A673 (cell line): Measurements from ENCODE around the gene TEX22.

ENCODE experiments used
- EZH2 ChIP-seq: fragments of 200-600 bp; sonication (generic); IDR thresholded peaks from 2 replicates; pipeline ENCODE4 v1.6.1; 2017; ENCODE audit warnings: borderline replicate concordance, low read depth, mild to moderate bottlenecking, mixed read lengths, antibody characterized with exemption, low read length; ENCODE audit not compliant: poor library complexity, severe bottlenecking
- TF ChIP-seq, protein P1 (sequence below): fragments of 300-800, 200-600 bp; sonication (generic); conservative IDR thresholded peaks from 2 replicates; pipeline ENCODE4 v1.5.1; 2017; ENCODE audit warnings: low read depth, mild to moderate bottlenecking, antibody characterized with exemption, low read length, moderate library complexity, mixed read lengths

DNA sequence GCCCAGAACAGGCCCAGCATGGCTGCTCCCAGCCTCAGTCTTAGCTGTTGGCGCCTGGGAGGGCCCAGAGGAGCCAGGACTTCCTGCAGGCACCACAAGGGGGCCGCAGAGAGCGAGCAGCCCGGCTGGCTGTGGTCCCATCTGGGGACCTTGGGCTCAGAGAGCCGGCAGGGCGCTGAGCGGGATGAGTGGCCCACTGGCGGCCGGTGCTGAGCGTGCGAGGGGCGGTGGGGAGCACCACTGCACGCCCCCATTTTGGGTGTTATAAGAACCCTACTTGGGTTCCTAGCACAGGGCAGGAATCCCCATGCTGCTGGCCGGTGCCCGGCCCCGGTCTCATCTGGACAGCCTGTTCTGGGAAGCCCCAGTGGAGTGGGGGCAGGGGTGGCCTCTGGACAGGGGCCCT is 50.4 kb downstream of the TEX22 start:
- TF ChIP-seq EZH2, result no peak
- TF ChIP-seq, protein P1, sequence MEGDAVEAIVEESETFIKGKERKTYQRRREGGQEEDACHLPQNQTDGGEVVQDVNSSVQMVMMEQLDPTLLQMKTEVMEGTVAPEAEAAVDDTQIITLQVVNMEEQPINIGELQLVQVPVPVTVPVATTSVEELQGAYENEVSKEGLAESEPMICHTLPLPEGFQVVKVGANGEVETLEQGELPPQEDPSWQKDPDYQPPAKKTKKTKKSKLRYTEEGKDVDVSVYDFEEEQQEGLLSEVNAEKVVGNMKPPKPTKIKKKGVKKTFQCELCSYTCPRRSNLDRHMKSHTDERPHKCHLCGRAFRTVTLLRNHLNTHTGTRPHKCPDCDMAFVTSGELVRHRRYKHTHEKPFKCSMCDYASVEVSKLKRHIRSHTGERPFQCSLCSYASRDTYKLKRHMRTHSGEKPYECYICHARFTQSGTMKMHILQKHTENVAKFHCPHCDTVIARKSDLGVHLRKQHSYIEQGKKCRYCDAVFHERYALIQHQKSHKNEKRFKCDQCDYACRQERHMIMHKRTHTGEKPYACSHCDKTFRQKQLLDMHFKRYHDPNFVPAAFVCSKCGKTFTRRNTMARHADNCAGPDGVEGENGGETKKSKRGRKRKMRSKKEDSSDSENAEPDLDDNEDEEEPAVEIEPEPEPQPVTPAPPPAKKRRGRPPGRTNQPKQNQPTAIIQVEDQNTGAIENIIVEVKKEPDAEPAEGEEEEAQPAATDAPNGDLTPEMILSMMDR, result peak; percentile 89
